AG04449 (cell line): ENCODE measurements around the gene TRA2B.
A peak's percentile ranks its signal among the peaks of the same experiment; 100 is the strongest.

Experiments
- CTCF ChIA-PET: fragments of 350-600 bp; formaldehyde crosslinking; extraction: SDS; loops from one replicate; lab custom pipeline; 2021; ENCODE audit warnings: antibody characterized with exemption; lab: Yijun Ruan, JAX
- POLR2A ChIA-PET: fragments of 400-600, 350-600 bp; formaldehyde crosslinking; extraction: SDS; loops from one replicate; lab custom pipeline; 2020; ENCODE audit warnings: antibody characterized with exemption, inconsistent platforms; lab: Yijun Ruan, JAX
- DNase-seq: peaks from one replicate; pipeline ENCODE4 v3.0.0-alpha.2; 2010; ENCODE audit warnings: low read depth, low spot score
- H3K4me3 ChIP-seq: 2 replicates; pipeline ENCODE4 v1.5.1; 2011; ENCODE audit warnings: low read depth, mild to moderate bottlenecking, control low read depth, low read length
- CTCF ChIP-seq: IDR thresholded peaks from one replicate; pipeline ENCODE4 v1.5.1; 2011; ENCODE audit warnings: mild to moderate bottlenecking, moderate library complexity, low read length, control low read depth, inconsistent platforms; ENCODE audit not compliant: insufficient read depth; ENCODE audit errors: missing control alignments

TRA2B gene

GRCh38 chr3:185937689-185938374 is at the start of gene TRA2B:
TSS of gene TRA2B (minus strand) at chr3:185938014. CDS start at chr3:185937860, 154 bp downstream.
- POLR2A ChIA-PET = interaction anchor here (0.6 to 1.4 kb wide), 7 partner anchors 9 to 846 kb away, joined by 3 to 7 read pairs (median 4); partner anchors contain the start of gene EIF4A2
- peak; percentile 3 for TF ChIP-seq CTCF
- CTCF ChIA-PET = interaction anchor here (1.0 kb wide), 1 partner anchor 203 kb away, joined by 3 read pairs; no protein-coding TSS in a partner anchor
- H3K4me3 ChIP-seq = peak within 1 kb of the TSS; percentile 99
- peak; percentile 79 for DNase-seq

GRCh38 chr3:185986198-185986777 is 48.5 kb upstream of the TRA2B start:
- CTCF ChIA-PET = interaction anchor here (0.6 to 4.0 kb wide), 12 partner anchors 8 to 835 kb away, joined by 3 to 30 read pairs (median 5); no protein-coding TSS in a partner anchor
- POLR2A ChIA-PET = interaction anchor here (0.6 kb wide), 1 partner anchor 111 kb away, joined by 3 read pairs; no protein-coding TSS in a partner anchor
- no peak for TF ChIP-seq CTCF
- H3K4me3 ChIP-seq = peak overlapping the region; percentile 42
- no peak for DNase-seq

GRCh38 chr3:185984203-185984602 is 46.4 kb upstream of the TRA2B start:
- TF ChIP-seq CTCF = no peak
- CTCF ChIA-PET = interaction anchor here (2.1 to 8.5 kb wide), 2 partner anchors 293 to 555 kb away, joined by 20 to 211 read pairs; no protein-coding TSS in a partner anchor
- DNase-seq = no peak
- POLR2A ChIA-PET = no interaction called here
- no peak overlapping the region for H3K4me3 ChIP-seq

GRCh38 chr3:185983495-185984141 is 45.8 kb upstream of the TRA2B start:
- peak; percentile 79 for TF ChIP-seq CTCF
- DNase-seq = no peak
- ChIA-PET CTCF (interaction anchor here (0.6 to 8.5 kb wide), 61 partner anchors 9 to 1731 kb away, joined by 3 to 211 read pairs (median 4); partner anchors contain the start of genes CRYGS, DNAJB11 and ETV5), POLR2A (no interaction called here)
- no peak overlapping the region; the same call in 1 of the 2 replicates for H3K4me3 ChIP-seq

- H3K4me3 ChIP-seq = no peak overlapping the region
- TF ChIP-seq CTCF = no peak
- POLR2A ChIA-PET = no interaction called here
- CTCF ChIA-PET = interaction anchor here (0.7 to 8.5 kb wide), 57 partner anchors 10 to 1732 kb away, joined by 3 to 211 read pairs (median 4); partner anchors contain the start of genes CRYGS, DNAJB11 and ETV5
- no peak for DNase-seq
Measured at GRCh38 chr3:185982632-185983031, 44.8 kb upstream of the TRA2B start.
